Measurements from ENCODE around the gene SLC7A6.

Gene SLC7A6

GRCh38 chr16:68252383-68252782 is 11.9 kb upstream of the SLC7A6 start:
- no peak overlapping the region for H3K27ac ChIP-seq (ENCODE audit: low read depth, low read length)
- H3K4ac ChIP-seq (ENCODE audit: low read depth, low read length) = no peak overlapping the region
- no peak overlapping the region for H3K9ac ChIP-seq (ENCODE audit: low read length)
- no peak overlapping the region for H3K4me2 ChIP-seq (ENCODE audit: low read length)
- no peak overlapping the region for H3K18ac ChIP-seq (ENCODE audit: low read length)
- no peak overlapping the region for H3K23ac ChIP-seq (ENCODE audit: low read length)
- no peak overlapping the region for H2BK120ac ChIP-seq (ENCODE audit: low read depth, low read length)
- H3K56ac ChIP-seq (ENCODE audit: low read length) = no peak overlapping the region
- no peak overlapping the region for H2BK5ac ChIP-seq (ENCODE audit: low read length)
- no peak overlapping the region for H4K5ac ChIP-seq (ENCODE audit: low read length)
- no peaks in the 10 kb centered on the region for H3K27me3 ChIP-seq (ENCODE audit: insufficient read depth, low read length, poor library complexity)
- no peaks in the 10 kb centered on the region for H3K79me2 ChIP-seq (ENCODE audit: control insufficient read depth, insufficient read depth, low read length)
- H3K4me3 ChIP-seq (ENCODE audit: low read length) = no peak overlapping the region
- H2BK15ac ChIP-seq (replicated peaks; ENCODE audit: low read depth) = no peak overlapping the region
- no CpG with 5 or more reads among the region's 5 CpGs for WGBS (ENCODE audit: extremely low coverage, insufficient coverage, low lambda C conversion rate)
- H2AK5ac ChIP-seq (ENCODE audit: low read length) = no peak overlapping the region
- no peaks in the 10 kb centered on the region for H3K4me1 ChIP-seq (ENCODE audit: control insufficient read depth, low read depth, low read length)
- no peak overlapping the region for H4K8ac ChIP-seq (ENCODE audit: low read depth, low read length)
- H3K36me3 ChIP-seq (ENCODE audit: control insufficient read depth, insufficient read depth, low read length) = no peaks in the 10 kb centered on the region
- no peaks in the 10 kb centered on the region for H3K79me1 ChIP-seq (ENCODE audit: low read length)
- DNase-seq = no peak

- Histone ChIP-seq H3K56ac (ENCODE audit: low read length) (no peak overlapping the region), H3K27ac (ENCODE audit: low read depth, low read length) (no peak overlapping the region), H3K23ac (ENCODE audit: low read length) (no peak overlapping the region), H2BK5ac (ENCODE audit: low read length) (no peak overlapping the region), H3K9ac (ENCODE audit: low read length) (no peak overlapping the region), H3K18ac (ENCODE audit: low read length) (no peak overlapping the region), H3K36me3 (ENCODE audit: control insufficient read depth, insufficient read depth, low read length) (no peaks in the 10 kb centered on the region), H3K79me1 (ENCODE audit: low read length) (no peaks in the 10 kb centered on the region), H4K8ac (ENCODE audit: low read depth, low read length) (no peak overlapping the region), H3K4me1 (ENCODE audit: control insufficient read depth, low read depth, low read length) (no peaks in the 10 kb centered on the region), H2BK15ac (replicated peaks; ENCODE audit: low read depth) (no peak overlapping the region), H3K27me3 (ENCODE audit: insufficient read depth, low read length, poor library complexity) (no peaks in the 10 kb centered on the region), H3K4me2 (ENCODE audit: low read length) (no peak overlapping the region), H4K5ac (ENCODE audit: low read length) (no peak overlapping the region), H3K79me2 (ENCODE audit: control insufficient read depth, insufficient read depth, low read length) (no peaks in the 10 kb centered on the region), H2AK5ac (ENCODE audit: low read length) (no peak overlapping the region), H3K4me3 (ENCODE audit: low read length) (no peak overlapping the region), H3K4ac (ENCODE audit: low read depth, low read length) (no peak overlapping the region), H2BK120ac (ENCODE audit: low read depth, low read length) (no peak overlapping the region)
- DNase-seq = no peak
- WGBS (ENCODE audit: extremely low coverage, insufficient coverage, low lambda C conversion rate) = no CpG with 5 or more reads among the region's 4 CpGs
These were observed 10.6 kb upstream of the SLC7A6 start for GRCh38 chr16:68253721-68254120.

- Histone ChIP-seq H3K9ac (ENCODE audit: low read length) (no peak overlapping the region), H3K36me3 (ENCODE audit: control insufficient read depth, insufficient read depth, low read length) (no peaks in the 10 kb centered on the region), H3K56ac (ENCODE audit: low read length) (no peak overlapping the region), H3K4me3 (ENCODE audit: low read length) (no peak overlapping the region), H3K27ac (ENCODE audit: low read depth, low read length) (no peak overlapping the region), H3K79me1 (ENCODE audit: low read length) (no peaks in the 10 kb centered on the region), H3K4ac (ENCODE audit: low read depth, low read length) (no peak overlapping the region), H2BK120ac (ENCODE audit: low read depth, low read length) (no peak overlapping the region), H3K27me3 (ENCODE audit: insufficient read depth, low read length, poor library complexity) (no peaks in the 10 kb centered on the region), H2AK5ac (ENCODE audit: low read length) (no peak overlapping the region), H3K79me2 (ENCODE audit: control insufficient read depth, insufficient read depth, low read length) (no peaks in the 10 kb centered on the region), H3K4me2 (ENCODE audit: low read length) (no peak overlapping the region), H4K8ac (ENCODE audit: low read depth, low read length) (no peak overlapping the region), H4K5ac (ENCODE audit: low read length) (no peak overlapping the region), H2BK5ac (ENCODE audit: low read length) (no peak overlapping the region), H3K4me1 (ENCODE audit: control insufficient read depth, low read depth, low read length) (no peaks in the 10 kb centered on the region), H3K18ac (ENCODE audit: low read length) (no peak overlapping the region), H3K23ac (ENCODE audit: low read length) (no peak overlapping the region), H2BK15ac (replicated peaks; ENCODE audit: low read depth) (no peak overlapping the region)
- no peak for DNase-seq
- no CpG with 5 or more reads among the region's 18 CpGs for WGBS (ENCODE audit: extremely low coverage, insufficient coverage, low lambda C conversion rate)
These were observed 8.6 kb upstream of the SLC7A6 start for GRCh38 chr16:68255712-68256111.

GRCh38 chr16:68257251-68257905 is 6.9 kb upstream of the SLC7A6 start:
- no peak overlapping the region for H2AK5ac ChIP-seq (ENCODE audit: low read length)
- H3K9ac ChIP-seq (ENCODE audit: low read length) = no peak overlapping the region
- no peak overlapping the region for H3K27ac ChIP-seq (ENCODE audit: low read depth, low read length)
- H3K23ac ChIP-seq (ENCODE audit: low read length) = no peak overlapping the region
- H2BK5ac ChIP-seq (ENCODE audit: low read length) = no peak overlapping the region
- H3K27me3 ChIP-seq (ENCODE audit: insufficient read depth, low read length, poor library complexity) = no peaks in the 10 kb centered on the region
- no peak overlapping the region for H2BK15ac ChIP-seq (replicated peaks; ENCODE audit: low read depth)
- H3K18ac ChIP-seq (ENCODE audit: low read length) = no peak overlapping the region
- H3K79me2 ChIP-seq (ENCODE audit: control insufficient read depth, insufficient read depth, low read length) = no peaks in the 10 kb centered on the region
- H3K79me1 ChIP-seq (ENCODE audit: low read length) = no peaks in the 10 kb centered on the region
- WGBS (ENCODE audit: extremely low coverage, insufficient coverage, low lambda C conversion rate) = no CpG with 5 or more reads among the region's 6 CpGs
- H3K4me2 ChIP-seq (ENCODE audit: low read length) = no peak overlapping the region
- no peak overlapping the region for H3K4ac ChIP-seq (ENCODE audit: low read depth, low read length)
- no peaks in the 10 kb centered on the region for H3K36me3 ChIP-seq (ENCODE audit: control insufficient read depth, insufficient read depth, low read length)
- no peak for DNase-seq
- H4K8ac ChIP-seq (ENCODE audit: low read depth, low read length) = no peak overlapping the region
- no peaks in the 10 kb centered on the region for H3K4me1 ChIP-seq (ENCODE audit: control insufficient read depth, low read depth, low read length)
- no peak overlapping the region for H3K56ac ChIP-seq (ENCODE audit: low read length)
- H2BK120ac ChIP-seq (ENCODE audit: low read depth, low read length) = no peak overlapping the region
- H3K4me3 ChIP-seq (ENCODE audit: low read length) = no peak overlapping the region
- H4K5ac ChIP-seq (ENCODE audit: low read length) = no peak overlapping the region

- no peak overlapping the region for H3K23ac ChIP-seq (ENCODE audit: low read length)
- H3K4me2 ChIP-seq (ENCODE audit: low read length) = no peak overlapping the region
- no peak overlapping the region for H3K4me3 ChIP-seq (ENCODE audit: low read length)
- H3K18ac ChIP-seq (ENCODE audit: low read length) = no peak overlapping the region
- no peaks in the 10 kb centered on the region for H3K36me3 ChIP-seq (ENCODE audit: control insufficient read depth, insufficient read depth, low read length)
- no peak overlapping the region for H3K56ac ChIP-seq (ENCODE audit: low read length)
- no peaks in the 10 kb centered on the region for H3K79me1 ChIP-seq (ENCODE audit: low read length)
- H4K5ac ChIP-seq (ENCODE audit: low read length) = no peak overlapping the region
- no peak for DNase-seq
- no peaks in the 10 kb centered on the region for H3K4me1 ChIP-seq (ENCODE audit: control insufficient read depth, low read depth, low read length)
- H3K4ac ChIP-seq (ENCODE audit: low read depth, low read length) = no peak overlapping the region
- no peak overlapping the region for H3K9ac ChIP-seq (ENCODE audit: low read length)
- H2BK120ac ChIP-seq (ENCODE audit: low read depth, low read length) = no peak overlapping the region
- H3K79me2 ChIP-seq (ENCODE audit: control insufficient read depth, insufficient read depth, low read length) = no peaks in the 10 kb centered on the region
- no peak overlapping the region for H2BK5ac ChIP-seq (ENCODE audit: low read length)
- H2BK15ac ChIP-seq (replicated peaks; ENCODE audit: low read depth) = no peak overlapping the region
- H2AK5ac ChIP-seq (ENCODE audit: low read length) = no peak overlapping the region
- no CpG with 5 or more reads among the region's 13 CpGs for WGBS (ENCODE audit: extremely low coverage, insufficient coverage, low lambda C conversion rate)
- H4K8ac ChIP-seq (ENCODE audit: low read depth, low read length) = no peak overlapping the region
- no peaks in the 10 kb centered on the region for H3K27me3 ChIP-seq (ENCODE audit: insufficient read depth, low read length, poor library complexity)
- no peak overlapping the region for H3K27ac ChIP-seq (ENCODE audit: low read depth, low read length)
These were observed 6.2 kb upstream of the SLC7A6 start for GRCh38 chr16:68257906-68258800.

All from mesendoderm (in vitro differentiated cells).